H9 (cell line): ENCODE results near the gene NCKAP5. TPM values are rescaled to one million over a fixed set of nuclear protein-coding genes. Genes with fewer than 3 reads are reported as not detected.

Experiments used
- DNase-seq: peaks from one replicate; pipeline ENCODE4 v3.0.0-alpha.2; 2017
- H2AFZ ChIP-seq: one replicate; pipeline ENCODE4 v1.6.1; 2013; ENCODE audit warnings: mild to moderate bottlenecking, low read length, control low read depth, moderate library complexity
- H2AK5ac ChIP-seq: 2 replicates; pipeline ENCODE4 v1.6.1; 2013; ENCODE audit warnings: low read length, control low read depth, mixed read lengths; ENCODE audit not compliant: insufficient read length
- H2BK120ac ChIP-seq: one replicate; pipeline ENCODE4 v1.6.1; 2013; ENCODE audit warnings: low read depth, mild to moderate bottlenecking, low read length, control low read depth, inconsistent platforms; ENCODE audit not compliant: poor library complexity, severe bottlenecking
- H2BK12ac ChIP-seq: 2 replicates; pipeline ENCODE4 v1.6.1; 2013; ENCODE audit warnings: low read length, control low read depth, mixed read lengths, low read depth; ENCODE audit not compliant: insufficient read length
- H2BK15ac ChIP-seq: 2 replicates; pipeline ENCODE4 v1.6.1; 2013; ENCODE audit warnings: low read depth, low read length, control low read depth
- H2BK20ac ChIP-seq: one replicate; pipeline ENCODE4 v1.6.1; 2013; ENCODE audit warnings: low read depth, mild to moderate bottlenecking, low read length, control low read depth, inconsistent platforms; ENCODE audit not compliant: poor library complexity, severe bottlenecking
- H2BK5ac ChIP-seq: 2 replicates; pipeline ENCODE4 v1.6.1; 2013; ENCODE audit warnings: low read length, control low read depth, mixed read lengths; ENCODE audit not compliant: insufficient read length
- H3K14ac ChIP-seq: 2 replicates; pipeline ENCODE4 v1.6.1; 2013; ENCODE audit warnings: low read length, control low read depth; ENCODE audit not compliant: insufficient read depth
- H3K18ac ChIP-seq: 2 replicates; pipeline ENCODE4 v1.6.1; 2013; ENCODE audit warnings: low read depth, mild to moderate bottlenecking, mixed read lengths, low read length, control low read depth; ENCODE audit not compliant: insufficient read length
- H3K23ac ChIP-seq: 2 replicates; pipeline ENCODE4 v1.6.1; 2013; ENCODE audit warnings: low read length, control low read depth, mixed read lengths, low read depth; ENCODE audit not compliant: insufficient read length
- H3K23me2 ChIP-seq: 2 replicates; pipeline ENCODE4 v1.6.1; 2013; ENCODE audit warnings: low read depth, mild to moderate bottlenecking, mixed read lengths, low read length, control low read depth; ENCODE audit not compliant: insufficient read length, poor library complexity, severe bottlenecking
- H3K27ac ChIP-seq: 2 replicates; pipeline ENCODE4 v1.5.1; 2013; ENCODE audit warnings: low read length, control low read depth, mixed read lengths, low read depth; ENCODE audit not compliant: insufficient read length
- H3K27me3 ChIP-seq: 2 replicates; pipeline ENCODE4 v1.6.1; 2013; ENCODE audit warnings: low read length, control low read depth, inconsistent platforms; ENCODE audit not compliant: insufficient read depth
- H3K4ac ChIP-seq: 2 replicates; pipeline ENCODE4 v1.6.1; 2013; ENCODE audit warnings: low read depth, mild to moderate bottlenecking, control low read depth, inconsistent platforms, low read length, moderate library complexity
- H3K4me1 ChIP-seq: 2 replicates; pipeline ENCODE4 v1.6.1; 2013; ENCODE audit warnings: low read length, control low read depth, inconsistent platforms; ENCODE audit not compliant: insufficient read depth
- H3K4me2 ChIP-seq: 2 replicates; pipeline ENCODE4 v1.6.1; 2013; ENCODE audit warnings: low read length, control low read depth, mixed read lengths; ENCODE audit not compliant: insufficient read length, insufficient read depth
- H3K56ac ChIP-seq: 2 replicates; pipeline ENCODE4 v1.6.1; 2013; ENCODE audit warnings: low read depth, mild to moderate bottlenecking, mixed read lengths, low read length, control low read depth; ENCODE audit not compliant: insufficient read length
- H3K79me1 ChIP-seq: 2 replicates; pipeline ENCODE4 v1.6.1; 2013; ENCODE audit warnings: low read depth, mild to moderate bottlenecking, moderate library complexity, low read length, control low read depth, inconsistent platforms; ENCODE audit not compliant: insufficient read depth, poor library complexity, severe bottlenecking
- H3K79me2 ChIP-seq: 2 replicates; pipeline ENCODE4 v1.6.1; 2013; ENCODE audit warnings: low read length, control low read depth, inconsistent platforms; ENCODE audit not compliant: insufficient read depth
- H3K9ac ChIP-seq: 2 replicates; pipeline ENCODE4 v1.6.1; 2013; ENCODE audit warnings: low read length, control low read depth, mixed read lengths; ENCODE audit not compliant: insufficient read length; ENCODE audit errors: extremely low read depth
- H3K9me3 ChIP-seq: one replicate; pipeline ENCODE4 v1.6.1; 2013; ENCODE audit warnings: low read depth, low read length, inconsistent platforms; ENCODE audit not compliant: control insufficient read depth
- H3T11ph ChIP-seq: one replicate; pipeline ENCODE4 v1.6.1; 2013; ENCODE audit warnings: mild to moderate bottlenecking, low read length, control low read depth, inconsistent platforms
- H4K20me1 ChIP-seq: one replicate; pipeline ENCODE4 v1.6.1; 2013; ENCODE audit not compliant: control insufficient read depth, insufficient read length, insufficient read depth
- H4K5ac ChIP-seq: 2 replicates; pipeline ENCODE4 v1.6.1; 2013; ENCODE audit warnings: low read depth, mild to moderate bottlenecking, mixed read lengths, low read length, control low read depth; ENCODE audit not compliant: insufficient read length
- H4K8ac ChIP-seq: replicated peaks from 2 replicates; pipeline ENCODE4 v1.6.1; 2013; ENCODE audit warnings: low read length, control low read depth, mixed read lengths, low read depth; ENCODE audit not compliant: insufficient read length
- H4K91ac ChIP-seq: 2 replicates; pipeline ENCODE4 v1.6.1; 2013; ENCODE audit warnings: low read depth, mild to moderate bottlenecking, moderate library complexity, mixed read lengths, low read length, control low read depth; ENCODE audit not compliant: insufficient read length
- H3K27ac Mint-ChIP-seq, 3 experiments: 2 replicates in 2 of 3; 3 replicates in 1 of 3; pipeline ENCODE4 v1.8.0; 2020 to 2021; ENCODE audit warnings: mixed read lengths in 3 of 3, mild to moderate bottlenecking in 1 of 3, moderate library complexity in 1 of 3
- H3K27me3 Mint-ChIP-seq: 2 replicates; pipeline ENCODE4 v1.8.0; 2021; ENCODE audit warnings: low read depth, mild to moderate bottlenecking, moderate library complexity, mixed read lengths
- H3K36me3 Mint-ChIP-seq, 3 experiments: 2 replicates in 2 of 3; 3 replicates in 1 of 3; pipeline ENCODE4 v1.8.0; 2020 to 2021; ENCODE audit warnings: low read depth in 3 of 3, mixed read lengths in 3 of 3; ENCODE audit not compliant: insufficient read depth in 1 of 3
- H3K4me1 Mint-ChIP-seq, 2 experiments: 2 replicates each; pipeline ENCODE4 v1.8.0; 2020; ENCODE audit warnings: mixed read lengths in 2 of 2
- H3K4me3 Mint-ChIP-seq, 2 experiments: 2 replicates in 1 of 2; 3 replicates in 1 of 2; pipeline ENCODE4 v1.8.0; 2020 to 2021; ENCODE audit warnings: mild to moderate bottlenecking in 2 of 2, mixed read lengths in 2 of 2, moderate library complexity in 1 of 2
- H3K9me3 Mint-ChIP-seq, 2 experiments: 2 replicates in 1 of 2; 3 replicates in 1 of 2; pipeline ENCODE4 v1.8.0; 2020; ENCODE audit warnings: mild to moderate bottlenecking in 2 of 2, mixed read lengths in 2 of 2, moderate library complexity in 1 of 2
- CTCF ChIP-seq: fragments of 200-600 bp; sonication (generic); conservative IDR thresholded peaks from 3 replicates; pipeline ENCODE4 v1.8.0; 2021; ENCODE audit warnings: antibody characterized with exemption, mild to moderate bottlenecking
- WGBS: extraction: QIAGEN DNeasy Blood & Tissue Kit; methylation state at CpG from one replicate; pipeline ENCODE4 v1.1.7; 2013; ENCODE audit warnings: missing lambda C conversion rate, low lambda C conversion rate, mixed read lengths; ENCODE audit not compliant: insufficient read length; ENCODE audit errors: extremely low coverage; 5-methylcytosine and 5-hydroxymethylcytosine counted together
- total RNA-seq: library from RNA; stranded (reverse); gene quantifications from 2 replicates; pipeline ENCODE4 v1.2.1, GENCODE V29; 2021

The NCKAP5 gene
- total RNA-seq, 1 experiment from 2014 or later = 0.26 TPM

DNA sequence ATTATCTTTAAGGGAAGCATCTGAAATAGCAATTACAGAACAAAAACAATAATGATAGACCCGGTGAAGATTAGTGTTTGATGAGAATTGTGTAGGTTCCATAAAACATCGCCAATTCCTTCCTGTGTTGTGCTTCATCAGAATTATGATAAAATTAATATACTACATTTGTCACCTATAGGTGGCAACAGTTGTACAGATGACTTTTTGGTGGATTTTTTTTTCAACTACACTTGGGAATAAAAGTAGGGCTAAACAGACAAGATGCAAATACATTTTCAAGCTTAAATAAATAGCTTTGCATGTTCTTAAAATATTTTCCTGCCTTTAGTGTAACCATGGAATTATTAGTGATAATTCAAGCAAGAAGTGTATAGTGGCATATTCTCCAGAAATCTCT is 891.3 kb downstream of the NCKAP5 start:
- DNase-seq = no peak
- Histone ChIP-seq H3K27ac (no peak overlapping the region), H2BK5ac (no peak overlapping the region), H3K14ac (no peak overlapping the region), H4K91ac (no peak overlapping the region), H3K18ac (no peak overlapping the region), H4K5ac (no peak overlapping the region), H3K4me2 (no peak overlapping the region), H3K79me1 (no peaks in the 10 kb centered on the region), H3T11ph (no peak overlapping the region), H2BK15ac (no peak overlapping the region), H2AK5ac (no peak overlapping the region), H3K27me3 (no peaks in the 10 kb centered on the region; the same call in 1 of the 2 replicates), H2BK120ac (no peak overlapping the region), H3K4ac (no peak overlapping the region), H2BK12ac (no peak overlapping the region), H2AFZ (no peak overlapping the region), H3K56ac (no peak overlapping the region), H4K8ac (no peak overlapping the region), H3K23ac (no peak overlapping the region), H3K23me2 (no peaks in the 10 kb centered on the region), H4K20me1 (no peaks in the 10 kb centered on the region), H3K9me3 (no peaks in the 10 kb centered on the region), H3K4me1 (no peaks in the 10 kb centered on the region), H3K79me2 (no peaks in the 10 kb centered on the region), H2BK20ac (no peak overlapping the region), H3K9ac (no peak overlapping the region)
- peaks cover 23% of the 10 kb centered on the region for H3K27me3 Mint-ChIP-seq
- H3K36me3 Mint-ChIP-seq = no peaks in the 10 kb centered on the region
- H3K4me3 Mint-ChIP-seq = no peak overlapping the region
- no peaks in the 10 kb centered on the region; a peak in 1 of 5 replicates for H3K9me3 Mint-ChIP-seq
- H3K27ac Mint-ChIP-seq = no peak overlapping the region
- no peak for TF ChIP-seq CTCF
- no CpG with 5 or more reads among the region's 2 CpGs for whole genome bisulfite sequencing
- H3K4me1 Mint-ChIP-seq = 0 out of 4 replicates have a peak, but pooled peaks cover 0 to 3% of the 10 kb centered on the region in 2 experiments
